Ramos (cell line): ENCODE measurements around the gene CABLES1.
"Not testable (repeated sequence)": the region's sequence is repeated elsewhere in the genome, so short reads cannot be mapped to it uniquely, and the experiment has no call there.

Experiments used
- in situ Hi-C: fragments of 300-500 bp; cut with MboI; formaldehyde crosslinking; loops from one replicate; pipeline ENCODE4 v1.14.3; 2022; ENCODE audit warnings: low sequenced_read_pairs; ENCODE audit not compliant: unreplicated experiment

CABLES1 gene

DNA sequence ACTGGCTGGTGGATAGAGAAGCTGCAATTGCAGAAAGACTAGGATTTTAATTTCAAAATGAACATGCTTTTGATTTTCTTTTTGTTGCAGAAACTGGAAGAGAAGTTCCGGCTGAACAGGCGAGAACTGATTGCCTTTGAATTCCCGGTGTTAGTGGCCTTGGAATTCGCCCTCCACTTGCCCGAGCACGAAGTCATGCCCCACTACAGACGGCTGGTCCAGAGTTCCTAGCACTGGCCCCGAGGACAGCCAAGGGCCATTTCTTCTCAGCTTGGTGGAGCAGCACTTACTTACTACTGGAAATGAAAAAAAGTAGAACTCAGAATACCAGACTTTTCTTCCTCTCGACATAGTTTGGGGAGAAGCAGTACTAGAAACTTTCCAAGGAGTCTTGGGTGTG lies 121.9 kb downstream of the CABLES1 start:
- in situ Hi-C loops = no loop called here

DNA sequence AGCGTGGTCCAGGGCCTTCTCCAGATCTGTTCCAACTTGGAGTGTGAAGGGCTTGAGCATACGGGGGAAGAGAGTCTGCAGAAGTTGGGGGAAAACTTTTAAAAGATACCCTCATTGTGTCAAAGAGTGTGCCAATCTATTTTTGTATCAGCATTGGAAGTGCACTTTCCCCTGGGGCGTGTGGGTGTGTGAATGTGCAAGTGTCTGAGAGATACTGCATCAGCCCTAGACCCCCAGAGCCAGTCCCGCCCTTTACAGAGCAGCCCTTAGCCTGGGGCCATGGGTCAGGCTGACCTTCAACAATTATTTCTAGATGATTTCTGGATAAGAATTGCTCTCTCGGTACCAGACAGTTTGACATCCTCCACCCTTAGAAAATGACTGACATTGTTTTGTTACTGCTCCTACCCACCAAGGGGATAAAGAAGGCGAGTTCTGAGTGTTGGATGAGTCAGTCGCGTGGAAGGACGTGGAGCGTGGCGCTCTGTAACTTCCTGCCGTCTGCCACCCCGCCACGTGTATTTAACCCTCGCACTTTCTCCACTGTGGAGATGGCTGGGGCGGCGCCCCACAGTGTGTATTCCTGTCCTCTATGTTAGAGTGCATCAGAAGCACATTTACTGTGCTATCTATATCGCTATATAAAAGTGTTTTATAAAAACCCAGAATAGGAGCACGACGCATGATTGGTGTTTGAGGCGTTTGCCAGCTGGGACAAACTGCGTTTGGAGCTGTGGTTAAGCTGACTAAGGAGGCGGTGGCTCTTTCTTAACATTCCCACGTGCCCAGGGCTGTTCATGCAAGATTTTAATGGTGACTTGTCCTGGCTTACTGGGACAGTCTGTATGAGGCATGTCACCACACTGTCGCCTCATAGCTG lies 122.6 kb downstream of the CABLES1 start:
- in situ Hi-C loops = no loop called here

DNA sequence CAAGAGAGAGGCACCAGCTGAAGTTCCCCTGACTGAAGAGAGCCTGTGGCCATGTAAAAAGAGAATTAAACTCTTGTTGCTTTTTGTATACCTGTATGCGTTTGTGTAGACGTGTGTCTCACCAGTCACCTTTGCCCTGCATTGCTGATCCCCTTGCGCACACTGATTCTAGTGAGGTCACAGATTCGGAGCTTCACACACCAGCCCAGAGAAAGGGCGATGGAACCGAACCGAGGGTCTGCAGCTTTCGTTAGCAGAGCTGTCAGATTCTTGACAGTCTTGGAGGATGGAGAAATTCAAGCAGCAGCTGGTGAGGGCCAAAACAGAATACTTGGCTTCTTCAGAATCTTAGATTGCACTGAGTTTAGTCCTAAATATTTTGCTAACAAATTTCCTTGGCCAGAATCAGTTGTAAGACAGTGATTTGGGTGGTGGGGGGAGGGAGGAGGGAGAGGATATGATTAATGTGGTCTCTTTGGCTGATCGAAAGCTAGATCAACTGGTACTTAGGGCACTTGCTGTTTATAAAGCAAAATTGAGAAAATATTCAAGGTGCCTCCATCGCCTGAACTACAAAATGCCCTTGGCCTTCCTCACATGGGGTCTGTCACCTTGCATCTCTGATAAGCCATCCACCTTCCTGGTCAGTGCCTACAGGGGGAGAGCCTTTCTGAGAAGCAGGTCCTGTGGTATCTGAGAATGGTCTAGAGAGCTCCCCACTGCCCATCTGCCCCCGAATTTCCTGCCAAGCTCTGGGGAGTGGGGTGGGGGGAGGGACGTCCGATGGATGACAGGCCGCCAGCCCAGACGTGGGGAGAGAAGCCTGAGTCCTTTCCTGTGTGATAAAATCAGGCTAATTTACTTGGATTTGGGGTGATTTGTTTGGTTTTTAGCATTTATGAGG lies 123.5 kb downstream of the CABLES1 start:
- in situ Hi-C loops = no loop called here

DNA sequence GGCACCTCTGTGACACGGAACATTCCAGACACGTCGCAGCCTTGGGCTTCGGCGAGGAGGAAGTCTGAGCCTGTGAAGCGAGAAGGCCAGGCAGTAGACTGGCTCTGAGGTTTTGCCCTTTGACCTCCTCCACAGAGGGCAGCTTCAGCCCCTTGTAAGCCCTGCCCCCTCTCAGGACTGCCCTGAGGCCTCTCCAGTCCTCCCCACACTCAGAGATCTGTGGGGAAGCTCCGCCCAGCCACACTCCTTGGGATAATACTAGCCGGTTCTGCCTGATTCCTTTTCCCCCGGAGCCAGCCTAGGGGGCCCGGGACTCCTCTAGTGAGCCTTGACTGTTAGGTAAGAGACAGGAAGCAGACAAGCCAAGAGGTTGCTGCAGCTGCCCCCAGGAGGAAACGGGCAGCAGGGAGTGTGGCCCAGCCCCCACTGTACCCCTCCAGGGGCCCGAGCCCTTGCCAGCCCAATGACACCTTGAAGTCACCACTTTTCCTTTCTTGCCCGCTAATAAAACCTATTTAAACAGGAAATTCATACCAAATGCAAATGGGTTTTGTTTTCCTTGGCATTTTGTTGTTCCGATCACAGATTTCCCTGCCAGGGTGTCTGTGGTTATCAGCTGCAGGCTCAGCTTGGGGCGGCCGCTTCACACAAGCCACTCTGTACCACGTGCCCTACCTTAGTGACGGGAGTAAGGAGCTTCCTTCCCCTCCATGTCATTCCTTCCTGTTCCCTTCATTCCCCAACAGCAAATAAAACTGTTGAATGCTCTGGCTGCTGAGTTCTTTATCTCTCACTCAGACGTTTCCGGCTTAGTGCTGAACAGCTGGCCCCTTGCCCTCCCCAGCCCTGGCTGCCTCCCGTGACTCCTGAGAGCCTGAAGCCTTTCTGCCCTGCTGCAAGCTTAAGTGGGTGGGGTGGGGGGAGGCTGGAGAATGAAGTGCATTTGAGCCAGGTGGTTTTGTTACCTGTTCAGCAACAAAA lies 124.7 kb downstream of the CABLES1 start:
- in situ Hi-C loops = no loop called here

DNA sequence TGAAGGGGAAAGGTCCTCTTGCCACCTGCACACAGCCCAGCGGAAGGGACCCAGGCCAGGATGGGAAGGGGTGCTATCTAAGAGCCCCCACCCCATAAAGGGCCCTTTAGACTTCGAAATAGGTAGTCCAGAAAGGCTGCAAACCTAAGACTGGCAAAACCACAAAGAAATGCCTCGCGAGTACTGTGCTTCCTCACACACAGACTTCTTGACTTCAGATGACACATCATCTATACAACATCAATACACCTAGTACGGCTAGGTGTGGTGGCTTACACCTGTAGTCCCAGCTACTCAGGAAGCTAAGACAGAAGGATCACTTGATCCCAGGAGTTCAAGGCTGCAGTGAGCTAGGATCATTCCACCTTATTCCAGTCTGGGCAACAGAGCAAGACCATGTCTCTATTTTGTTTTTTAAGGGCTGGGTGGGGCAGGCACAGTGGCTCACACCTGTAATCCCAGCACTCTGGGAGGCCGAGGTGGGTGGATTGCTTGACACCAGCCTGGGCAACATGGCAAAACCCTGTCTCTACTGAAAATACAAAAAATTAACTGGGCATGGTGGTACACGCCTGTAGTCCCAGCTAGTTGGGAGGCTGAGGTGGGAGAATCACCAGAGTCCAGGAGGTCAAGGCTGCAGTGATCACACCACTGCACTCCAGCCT lies 125.8 kb downstream of the CABLES1 start:
- in situ Hi-C loops = no loop called here

DNA sequence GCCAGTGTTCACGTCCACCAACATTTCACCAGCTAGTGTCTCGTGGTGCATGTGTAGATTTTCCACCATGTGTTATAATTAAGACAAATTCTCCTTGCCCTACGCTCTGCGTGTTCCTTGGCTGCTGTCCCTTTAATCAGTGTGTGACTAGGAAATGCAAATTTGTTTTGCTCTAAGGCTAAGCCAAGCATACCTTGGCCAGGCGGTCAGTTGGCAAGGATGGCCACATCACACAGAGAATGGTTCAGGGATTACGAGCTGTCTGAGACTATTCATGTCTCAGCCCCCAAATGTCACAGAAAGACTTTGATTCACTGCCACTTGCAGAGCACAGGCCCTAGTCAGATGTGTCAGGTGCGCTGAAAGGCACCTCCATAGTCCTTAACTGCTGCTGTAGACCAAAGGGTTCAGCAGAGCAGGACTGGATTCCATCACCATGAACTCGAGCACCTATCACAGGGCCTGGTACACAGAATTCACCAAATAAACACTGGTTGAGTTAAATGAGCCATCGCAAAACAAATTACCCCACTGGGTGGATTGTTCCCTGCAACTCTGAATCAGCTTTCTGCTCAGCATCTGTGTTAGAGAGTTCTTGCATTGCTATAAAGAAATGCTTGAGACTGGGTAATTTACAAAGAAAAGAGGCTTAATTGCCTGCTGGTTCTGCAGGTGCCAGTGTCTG lies 128.4 kb downstream of the CABLES1 start:
- in situ Hi-C loops = no loop called here

DNA sequence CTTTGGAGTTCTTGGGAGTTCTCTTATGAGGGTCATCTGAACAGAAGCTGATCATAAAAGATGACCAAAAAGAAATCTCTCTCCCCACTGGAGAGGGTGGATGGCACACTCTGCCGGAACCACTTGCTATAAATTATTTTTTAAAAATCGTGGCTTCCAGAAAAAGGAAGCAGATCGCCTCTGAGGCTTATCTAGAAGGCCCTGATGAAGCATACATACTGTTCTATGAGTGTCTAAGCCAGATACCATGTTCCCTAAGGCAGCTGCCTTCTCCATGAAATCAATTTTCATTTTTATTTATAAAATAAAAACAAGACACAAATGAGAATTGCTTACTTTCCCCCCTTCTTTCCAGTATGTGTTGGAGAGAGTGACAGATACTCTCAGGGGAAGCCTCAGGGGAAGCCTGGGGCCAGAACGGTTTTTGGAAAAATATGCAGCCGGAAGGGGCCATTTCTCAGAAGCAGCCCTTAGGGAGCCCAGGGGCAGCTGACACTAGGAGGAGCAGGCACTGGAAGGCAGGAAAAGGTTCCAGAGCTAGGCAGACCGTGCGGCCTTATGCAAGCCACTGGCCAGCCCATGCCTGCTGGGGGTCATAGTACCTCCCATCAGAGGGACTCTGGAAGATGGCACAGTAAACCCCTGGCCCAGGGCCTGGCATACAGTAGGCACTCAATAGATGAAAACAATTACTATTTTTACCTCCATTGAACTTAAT lies 130.6 kb downstream of the CABLES1 start:
- in situ Hi-C loops = no loop called here

DNA sequence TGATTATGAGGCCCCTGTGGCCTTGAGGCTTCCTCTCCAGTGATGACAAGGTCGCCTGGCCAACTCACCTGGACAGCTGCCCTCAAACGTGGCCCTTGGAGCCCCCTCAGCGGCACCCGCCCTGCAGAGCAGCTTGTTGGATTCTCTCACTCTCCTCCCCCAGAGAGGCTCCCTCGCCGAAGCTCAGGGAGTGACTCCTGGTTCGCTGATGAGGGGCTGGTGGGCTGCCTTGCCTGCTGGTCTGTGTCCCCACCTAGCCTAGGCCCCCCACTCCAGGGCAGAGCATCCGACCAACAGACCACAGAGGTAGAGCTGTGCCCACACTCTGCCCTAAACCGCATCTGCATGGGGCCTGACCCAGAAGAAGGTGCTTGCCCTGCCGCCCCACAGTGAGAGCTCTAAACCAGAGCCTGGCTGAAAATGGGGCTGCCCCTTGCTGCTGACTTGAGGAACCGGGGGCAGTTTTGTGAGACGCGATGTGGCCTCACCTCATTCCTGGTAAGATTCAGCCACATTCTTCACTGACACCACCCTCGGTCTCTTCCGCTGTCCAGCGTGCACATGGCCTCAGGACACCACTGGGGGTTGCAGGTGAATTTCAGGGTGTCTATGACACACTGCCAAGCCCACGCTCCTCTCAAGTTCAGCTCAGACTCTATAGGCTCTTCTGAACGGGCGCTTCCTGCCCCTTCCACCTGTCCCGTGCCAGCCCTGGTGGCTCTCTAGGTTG lies 131.6 kb downstream of the CABLES1 start:
- in situ Hi-C loops = no loop called here

DNA sequence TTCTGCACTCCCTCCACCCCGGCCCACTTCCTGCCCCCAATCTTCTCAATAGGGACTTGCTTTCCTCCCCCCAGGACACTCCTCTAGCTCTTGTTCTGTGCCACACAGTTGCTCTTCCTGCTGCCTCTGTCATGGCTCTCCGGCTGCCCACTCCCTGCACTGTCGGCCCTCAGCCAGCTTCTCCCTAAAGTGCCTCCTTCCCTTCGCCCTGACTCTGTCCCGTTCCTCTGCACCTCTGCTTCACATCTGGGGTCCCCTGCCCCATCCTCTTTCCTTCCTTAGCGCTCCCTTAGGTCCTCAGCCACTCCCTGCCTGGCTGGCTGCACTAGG lies 132.1 kb downstream of the CABLES1 start:
- in situ Hi-C loops = no loop called here

DNA sequence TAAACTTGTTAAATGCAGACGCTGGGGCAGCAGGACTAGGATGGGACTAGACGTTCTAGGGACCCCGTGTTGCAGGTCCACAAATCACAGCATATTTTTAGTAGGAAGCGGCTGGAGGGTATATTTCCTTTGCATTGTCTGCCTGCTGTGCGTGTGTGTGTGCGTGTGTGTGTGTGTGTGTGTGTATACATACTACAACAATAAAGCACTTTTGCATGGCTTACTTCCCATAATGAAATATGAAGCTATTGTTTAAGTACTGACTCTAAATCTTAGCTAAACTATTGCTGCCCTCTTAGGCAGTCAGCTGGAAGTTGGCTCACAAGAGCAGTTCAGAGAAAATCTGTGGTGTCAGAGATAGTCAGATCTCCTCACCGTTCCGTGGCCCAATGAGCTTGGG lies 133.4 kb downstream of the CABLES1 start:
- in situ Hi-C loops = no loop called here

DNA sequence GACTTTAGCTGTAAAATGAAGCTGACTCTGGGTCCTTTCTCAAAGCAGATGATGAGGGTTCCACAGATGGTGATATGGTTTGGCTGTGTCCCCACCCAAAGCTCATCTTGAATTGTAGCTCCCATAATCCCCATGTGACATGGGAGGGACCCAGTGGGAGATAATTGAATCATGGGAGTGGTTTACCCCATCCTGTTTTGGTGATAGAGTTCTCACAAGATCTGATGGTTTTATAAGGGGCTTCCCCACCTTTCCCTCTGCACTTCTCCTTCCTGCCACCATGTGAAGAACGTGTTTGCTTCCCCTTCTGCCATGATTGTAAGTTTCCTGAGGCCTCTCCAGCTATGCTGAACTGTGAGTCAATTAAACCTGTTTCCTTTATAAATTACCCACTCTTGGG lies 133.8 kb downstream of the CABLES1 start:
- in situ Hi-C loops = not testable (repeated sequence)

DNA sequence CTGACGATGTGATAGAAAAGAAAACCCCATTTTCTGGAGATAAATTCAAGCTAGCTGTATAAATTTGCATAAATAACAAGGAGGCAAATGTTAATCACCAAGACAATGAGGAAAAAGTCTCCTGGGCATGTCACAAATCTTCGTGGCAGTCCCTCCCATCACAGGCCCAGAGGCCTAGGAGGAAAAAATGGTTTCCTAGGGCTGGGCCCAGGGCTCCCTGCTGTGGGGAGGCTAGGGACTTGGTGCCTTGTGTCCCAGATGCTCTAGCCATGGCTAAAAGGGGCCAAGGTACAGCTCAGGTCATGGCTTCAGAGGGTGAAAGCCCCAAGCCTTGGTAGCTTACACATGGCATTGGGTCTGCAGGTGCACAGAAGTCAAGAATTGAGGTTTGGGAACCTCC lies 134.6 kb downstream of the CABLES1 start:
- in situ Hi-C loops = no loop called here

DNA sequence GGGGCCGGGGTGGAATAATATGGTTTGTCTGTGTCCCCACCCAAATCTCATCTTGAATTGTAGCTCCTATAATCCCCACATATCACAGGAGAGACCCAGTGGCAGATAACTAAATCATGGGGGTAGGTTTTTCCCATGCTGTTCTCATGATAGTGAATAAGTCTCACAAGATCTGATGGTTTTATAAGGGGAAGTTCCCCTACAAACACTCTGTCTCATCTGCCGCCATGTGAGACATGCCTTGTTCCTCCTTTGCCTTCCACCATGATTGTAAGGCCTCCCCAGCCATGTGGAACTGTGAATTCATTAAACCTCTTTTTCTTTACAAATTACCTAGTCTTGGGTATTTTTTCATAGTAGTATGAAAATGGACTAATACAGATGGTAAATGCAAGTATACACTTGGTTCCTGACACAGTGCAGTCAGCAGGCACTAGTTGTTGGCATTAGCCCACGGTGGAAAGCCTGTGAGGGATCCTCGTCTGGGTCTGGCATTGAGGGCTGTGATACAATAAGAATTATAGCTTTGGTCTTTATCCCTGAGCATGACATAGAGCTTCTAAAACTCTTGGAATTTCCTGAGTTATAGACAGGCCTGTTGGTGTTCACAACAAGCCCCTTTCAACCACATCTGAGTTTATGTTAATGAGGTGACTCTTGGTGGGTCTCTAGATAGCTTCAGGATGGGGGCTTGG lies 135.8 kb downstream of the CABLES1 start:
- in situ Hi-C loops = no loop called here

DNA sequence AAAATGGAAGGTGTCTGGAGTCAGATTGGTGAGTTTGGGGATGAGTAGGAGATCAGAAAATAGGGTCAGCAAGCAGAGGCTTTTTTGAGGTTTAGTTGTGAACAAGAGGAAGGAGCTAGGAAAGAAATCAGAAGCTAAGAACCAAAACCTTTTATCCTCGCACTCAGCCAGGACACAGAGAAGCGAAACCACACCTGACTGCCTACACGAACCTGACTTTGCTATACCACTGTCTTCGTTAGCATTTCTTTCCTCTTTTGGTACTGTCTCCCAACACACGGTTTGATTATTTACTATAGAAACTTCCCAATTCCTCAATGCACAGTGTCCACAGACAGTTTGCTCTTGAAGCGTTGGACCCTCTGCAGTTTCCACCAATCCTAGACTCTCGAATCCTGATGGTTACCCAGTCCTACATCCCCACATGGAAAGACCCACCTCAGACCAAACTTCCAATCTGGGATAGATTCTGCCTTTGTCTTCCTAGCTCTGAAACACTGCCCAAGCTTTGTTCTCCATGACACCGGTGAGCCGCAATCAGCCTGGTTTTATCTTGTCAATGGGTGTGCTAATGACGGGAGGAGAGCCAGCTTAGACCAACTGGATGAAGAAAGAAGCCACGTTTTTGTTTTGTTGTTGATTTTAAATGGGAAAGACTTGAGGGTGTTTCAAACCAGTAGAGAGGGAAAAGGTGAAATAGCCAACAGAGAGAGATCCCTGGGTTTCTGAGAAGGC lies 137.4 kb downstream of the CABLES1 start:
- in situ Hi-C loops = no loop called here

DNA sequence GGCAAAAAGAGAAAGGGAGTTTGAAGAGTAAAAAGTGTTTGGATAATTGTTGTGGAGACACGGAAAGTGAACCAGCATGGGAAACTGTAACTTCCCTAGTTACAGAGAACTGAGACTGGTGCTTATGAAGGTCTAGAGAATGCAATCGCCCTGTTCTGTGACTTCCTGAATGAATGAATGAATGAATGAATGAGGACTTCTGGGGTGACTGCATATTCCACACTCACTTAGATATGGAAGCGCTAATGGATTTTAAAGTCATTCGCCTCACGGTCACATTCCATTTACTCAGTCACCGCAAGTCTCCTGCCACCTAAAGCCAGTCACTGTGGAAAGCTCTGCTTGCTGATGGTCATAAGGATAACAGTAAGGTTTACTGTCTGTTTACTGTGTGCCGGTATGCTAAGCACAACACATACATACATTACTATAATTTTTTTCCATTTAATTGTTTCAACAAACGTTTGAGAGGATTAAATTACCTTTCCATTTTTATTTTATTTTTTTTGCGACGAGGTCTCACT lies 138.2 kb downstream of the CABLES1 start:
- in situ Hi-C loops = no loop called here

DNA sequence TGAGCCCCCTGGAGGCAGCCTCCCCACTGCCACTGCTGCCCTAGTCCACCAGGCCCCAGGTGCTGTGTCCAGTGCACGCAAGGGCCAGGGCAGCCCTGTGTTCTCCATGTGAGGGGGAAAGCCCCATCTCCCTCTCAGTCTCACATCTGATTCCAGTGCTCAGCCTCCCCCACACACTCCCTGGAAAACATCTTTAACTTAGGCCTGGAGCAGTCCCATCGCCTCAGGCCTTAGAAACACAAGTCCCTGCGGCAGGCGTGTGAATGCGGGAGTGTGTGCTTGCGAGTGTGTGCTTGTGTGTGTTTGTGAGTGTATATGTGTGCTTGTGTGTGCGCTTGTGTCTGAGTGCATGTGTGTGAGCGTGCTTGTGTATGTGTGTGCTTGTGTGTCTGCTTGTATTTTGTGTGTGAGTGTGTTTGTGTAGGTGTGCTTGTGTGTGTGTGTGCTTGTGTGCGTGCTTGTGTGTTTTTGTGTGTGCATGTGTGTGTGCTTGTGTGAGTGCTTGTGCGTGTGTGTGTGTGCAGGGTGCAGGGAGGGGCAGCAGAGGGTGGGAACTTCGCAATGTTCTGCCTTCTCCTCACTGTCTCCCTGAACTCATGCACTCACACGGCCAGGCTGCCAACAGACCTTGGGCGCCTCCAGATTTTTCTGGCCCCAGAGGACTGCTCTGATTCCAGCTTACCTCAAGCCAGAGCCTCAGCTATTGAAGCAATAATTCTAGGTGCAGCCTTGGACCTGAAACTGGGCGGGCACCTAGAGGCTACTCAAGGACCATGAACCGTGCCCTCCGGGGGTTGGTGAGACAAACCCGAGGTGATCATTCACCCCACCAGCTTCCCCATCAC lies 139.6 kb downstream of the CABLES1 start:
- in situ Hi-C loops = no loop called here
